H1 (cell line): ENCODE data around the gene RPTOR. TPM values are rescaled to one million over a fixed set of nuclear protein-coding genes. Genes with fewer than 3 reads are reported as not detected.

Source experiments
- CTCF ChIA-PET: fragments of 300-600 bp; sonication (Branson Sonifier 250); formaldehyde crosslinking; loops from one replicate; lab custom pipeline; 2021; ENCODE audit not compliant: partially characterized antibody; lab: Charles Lee
- POLR2A ChIA-PET: fragments of 300-600 bp; sonication (Branson Sonifier 250); formaldehyde crosslinking; loops from one replicate; lab custom pipeline; 2021; ENCODE audit warnings: inconsistent platforms; ENCODE audit not compliant: partially characterized antibody; lab: Charles Lee
- DNase-seq, 2 experiments: peaks; one replicate each; pipeline versions ENCODE4 v3.0.0 to v3.0.0-alpha.2; 2010 to 2022; ENCODE audit warnings: low spot score in 2 of 2, low read depth in 1 of 2, mixed read lengths in 1 of 2
- FAIRE-seq: peaks from 2 replicates; lab custom pipeline; 2011; peaks lifted over from hg19 to GRCh38; lab: Jason Lieb, UNC
- H2AFZ ChIP-seq: 2 replicates; pipeline ENCODE4 v1.8.1; 2012; ENCODE audit warnings: low read length, inconsistent platforms
- H2AK5ac ChIP-seq: 2 replicates; pipeline ENCODE4 v1.6.1; 2013; ENCODE audit warnings: low read depth, low read length
- H2BK120ac ChIP-seq: replicated peaks from 2 replicates; pipeline ENCODE3; 2013; ENCODE audit warnings: low read depth, low read length, inconsistent platforms
- H2BK12ac ChIP-seq: 2 replicates; pipeline ENCODE4 v1.6.1; 2013; ENCODE audit warnings: low read depth, low read length
- H2BK15ac ChIP-seq: 2 replicates; pipeline ENCODE4 v1.6.1; 2013; ENCODE audit warnings: low read length
- H2BK20ac ChIP-seq: 2 replicates; pipeline ENCODE4 v1.6.1; 2013; ENCODE audit warnings: low read length
- H2BK5ac ChIP-seq: 2 replicates; pipeline ENCODE4 v1.6.1; 2013; ENCODE audit warnings: low read depth, low read length
- H3K14ac ChIP-seq: 2 replicates; pipeline ENCODE4 v1.6.1; 2013; ENCODE audit warnings: inconsistent platforms; ENCODE audit not compliant: insufficient read length
- H3K18ac ChIP-seq: 2 replicates; pipeline ENCODE4 v1.6.1; 2013; ENCODE audit warnings: low read length; ENCODE audit errors: extremely low read depth
- H3K23ac ChIP-seq: 2 replicates; pipeline ENCODE4 v1.6.1; 2013; ENCODE audit warnings: inconsistent platforms; ENCODE audit not compliant: insufficient read length
- H3K23me2 ChIP-seq: 2 replicates; pipeline ENCODE4 v1.6.1; 2013; ENCODE audit warnings: low read depth, low read length
- H3K27ac ChIP-seq: 2 replicates; pipeline ENCODE4 v1.6.1; 2011; ENCODE audit warnings: low read depth, low read length, inconsistent platforms
- H3K27me3 ChIP-seq, 4 experiments: replicated peaks in 1 of 4; 1 replicate in 1 of 4; 2 replicates in 3 of 4; pipeline versions ENCODE4 v1.6.1 to v1.8.1; 2011 to 2013; ENCODE audit warnings: low read length in 3 of 4, mild to moderate bottlenecking in 3 of 4, inconsistent platforms in 2 of 4, mixed read lengths in 2 of 4, moderate library complexity in 1 of 4; ENCODE audit not compliant: control insufficient read depth in 3 of 4, insufficient read depth in 3 of 4; ENCODE audit errors: extremely low read depth in 1 of 4
- H3K36me3 ChIP-seq, 4 experiments: 2 replicates each; pipeline versions ENCODE4 v1.6.1 to v1.8.1; 2011 to 2013; ENCODE audit warnings: mild to moderate bottlenecking in 4 of 4, low read length in 3 of 4, moderate library complexity in 2 of 4, control low read depth in 1 of 4, inconsistent platforms in 1 of 4; ENCODE audit not compliant: insufficient read depth in 4 of 4, control insufficient read depth in 2 of 4
- H3K4ac ChIP-seq: replicated peaks from 2 replicates; pipeline ENCODE3; 2013; ENCODE audit warnings: low read length, low read depth, mixed read lengths, inconsistent platforms; ENCODE audit not compliant: insufficient read length
- H3K4me1 ChIP-seq, 4 experiments: replicated peaks in 1 of 4; 1 replicate in 1 of 4; 2 replicates in 3 of 4; pipeline versions ENCODE4 v1.6.1 to v1.8.1; 2011 to 2013; ENCODE audit warnings: low read length in 3 of 4, inconsistent platforms in 2 of 4, mixed read lengths in 1 of 4; ENCODE audit not compliant: insufficient read depth in 4 of 4, control insufficient read depth in 3 of 4
- H3K4me2 ChIP-seq, 2 experiments: 2 replicates each; pipeline versions ENCODE4 v1.6.1 to v1.8.1; 2011 to 2013; ENCODE audit warnings: low read depth in 2 of 2, low read length in 2 of 2, control low read depth in 1 of 2, inconsistent platforms in 1 of 2, mild to moderate bottlenecking in 1 of 2; ENCODE audit not compliant: insufficient read depth in 1 of 2
- H3K4me3 ChIP-seq, 4 experiments: fragments of 200-600, 300-600 bp in 1 of 4; sonication (generic), shearing (Covaris generic), sonication (Bioruptor Twin) in 1 of 4; 2 replicates each; pipeline versions ENCODE4 v1.5.1 to v1.8.1; 2011 to 2016; ENCODE audit warnings: low read length in 4 of 4, low read depth in 3 of 4, control low read depth in 2 of 4, inconsistent platforms in 2 of 4, mild to moderate bottlenecking in 2 of 4, mixed read lengths in 1 of 4, moderate library complexity in 1 of 4; ENCODE audit not compliant: insufficient read depth in 2 of 4; ENCODE audit errors: extremely low read depth in 1 of 4
- H3K56ac ChIP-seq: replicated peaks from 2 replicates; pipeline ENCODE3; 2013; ENCODE audit warnings: low read depth, mild to moderate bottlenecking, mixed read lengths, low read length, inconsistent platforms; ENCODE audit not compliant: insufficient read length
- H3K79me1 ChIP-seq: 2 replicates; pipeline ENCODE4 v1.6.1; 2013; ENCODE audit warnings: low read depth, low read length, control low read depth
- H3K79me2 ChIP-seq, 2 experiments: 2 replicates each; pipeline versions ENCODE4 v1.6.1 to v1.8.1; 2012 to 2013; ENCODE audit warnings: low read length in 2 of 2, mild to moderate bottlenecking in 2 of 2, inconsistent platforms in 1 of 2; ENCODE audit not compliant: insufficient read depth in 2 of 2, control insufficient read depth in 1 of 2
- H3K9ac ChIP-seq, 4 experiments: replicated peaks in 1 of 4; 1 replicate in 1 of 4; 2 replicates in 3 of 4; pipeline versions ENCODE4 v1.6.1 to v1.8.1; 2011 to 2013; ENCODE audit warnings: low read depth in 3 of 4, low read length in 3 of 4, control low read depth in 2 of 4, mild to moderate bottlenecking in 2 of 4, moderate library complexity in 2 of 4, inconsistent platforms in 1 of 4; ENCODE audit errors: extremely low read depth in 1 of 4
- H3K9me3 ChIP-seq, 2 experiments: 2 replicates each; pipeline versions ENCODE4 v1.6.1 to v1.8.1; 2012 to 2013; ENCODE audit warnings: mild to moderate bottlenecking in 2 of 2, moderate library complexity in 2 of 2, control low read depth in 1 of 2, inconsistent platforms in 1 of 2, low read depth in 1 of 2, low read length in 1 of 2, mixed read lengths in 1 of 2; ENCODE audit not compliant: insufficient read depth in 2 of 2
- H4K20me1 ChIP-seq, 2 experiments: replicated peaks in 1 of 2; 2 replicates each; pipeline versions ENCODE3 to v1.8.1; 2011 to 2013; ENCODE audit warnings: inconsistent platforms in 2 of 2, low read length in 2 of 2, mild to moderate bottlenecking in 1 of 2; ENCODE audit not compliant: insufficient read depth in 2 of 2, control insufficient read depth in 1 of 2
- H4K5ac ChIP-seq: 2 replicates; pipeline ENCODE4 v1.6.1; 2013; ENCODE audit warnings: low read length, low read depth, mixed read lengths, inconsistent platforms; ENCODE audit not compliant: insufficient read length
- H4K8ac ChIP-seq: 2 replicates; pipeline ENCODE4 v1.8.0; 2013; ENCODE audit warnings: mild to moderate bottlenecking, moderate library complexity, low read length, inconsistent platforms; ENCODE audit not compliant: insufficient read depth; ENCODE audit errors: extremely low read depth
- H4K91ac ChIP-seq: replicated peaks from 2 replicates; pipeline ENCODE3; 2013; ENCODE audit warnings: low read length, mixed read lengths, inconsistent platforms; ENCODE audit not compliant: insufficient read length
- BCL11A ChIP-seq, 2 experiments: IDR thresholded peaks; one replicate each; pipeline ENCODE4 v1.6.1; 2011; ENCODE audit warnings: low read depth in 2 of 2, low read length in 2 of 2, mild to moderate bottlenecking in 2 of 2
- CHD1 ChIP-seq: IDR thresholded peaks from 2 replicates; pipeline ENCODE4 v1.6.1; 2012; ENCODE audit warnings: low read depth, low read length, improper control_type of control experiment
- CTBP2 ChIP-seq: IDR thresholded peaks from 2 replicates; pipeline ENCODE4 v1.7.0; 2011; ENCODE audit warnings: borderline replicate concordance, mild to moderate bottlenecking, moderate library complexity, mixed read lengths, low read length; ENCODE audit not compliant: insufficient read depth, insufficient read length
- JUN ChIP-seq: IDR thresholded peaks from 2 replicates; pipeline ENCODE4 v1.6.1; 2011; ENCODE audit warnings: low read depth, mild to moderate bottlenecking, improper control_type of control experiment, low read length
- RXRA ChIP-seq: IDR thresholded peaks from 2 replicates; pipeline ENCODE4 v1.6.1; 2011; ENCODE audit warnings: low read depth, mild to moderate bottlenecking, low read length, moderate library complexity; ENCODE audit not compliant: insufficient read depth
- TEAD4 ChIP-seq: IDR thresholded peaks from 2 replicates; pipeline ENCODE4 v1.6.1; 2012; ENCODE audit warnings: low read depth, low read length, inconsistent platforms, mixed read lengths
- WGBS, 2 experiments: shearing (Covaris generic) in 1 of 2; methylation state at CpG; one replicate each; pipeline versions ENCODE4 v1.1.6 to v1.1.7; 2013 to 2015; ENCODE audit warnings: low lambda C conversion rate in 2 of 2, mixed read lengths in 2 of 2, inconsistent platforms in 1 of 2, low coverage in 1 of 2, missing lambda C conversion rate in 1 of 2; ENCODE audit not compliant: insufficient replicate concordance in 2 of 2, insufficient coverage in 1 of 2, insufficient read length in 1 of 2; ENCODE audit errors: extremely low coverage in 1 of 2, missing lambda C conversion rate in 1 of 2; 5-methylcytosine and 5-hydroxymethylcytosine counted together
- polyA plus RNA-seq, 7 experiments: library from polyadenylated mRNA; depleted of rRNA in 3 of 7; stranded (reverse) in 5 of 7; unstranded in 2 of 7; fragments of >200 nt in 5 of 7; fragments of 200-250 nt in 2 of 7; gene quantifications; 1 replicate in 5 of 7; 2 replicates in 1 of 7; 4 replicates in 1 of 7; pipeline versions ENCODE4 v1.2.1 to v1.2.3, GENCODE V29; 2011 to 2013; ENCODE audit warnings: missing spikeins in 2 of 7, mixed read lengths in 2 of 7
- total RNA-seq: library from RNA; stranded (reverse); fragmentation: NEBNext Ultra II Directional; extraction: Animal tissue kit (Norgen Biotek cat#: 25700); gene quantifications from 2 replicates; pipeline ENCODE4 v1.2.1, GENCODE V29; 2021

The RPTOR gene
- total and polyA plus RNA-seq, 2 of the 8 experiments (the other 6 are each of a cell fraction or from before 2014, with no cell fraction given), result 6.9 to 28.7 TPM

GRCh38 chr17:80746262-80746935, 201.8 kb downstream of the RPTOR start:
- Histone ChIP-seq H3K14ac (no peak overlapping the region), H3K27ac (no peak overlapping the region), H2AFZ (no peak overlapping the region), H3K9me3 (peaks cover under 1 to 3% of the 10 kb centered on the region in 2 experiments; a peak in 2 of 4 replicates), H3K79me2 (no peaks in the 10 kb centered on the region; a peak in 1 of 4 replicates), H3K4me1 (peaks cover 2 to 5% (median 3%) of the 10 kb centered on the region in 4 experiments; a peak in 6 of 7 replicates), H2AK5ac (no peak overlapping the region), H3K18ac (no peak overlapping the region), H4K91ac (no peak overlapping the region), H3K4ac (no peak overlapping the region), H2BK12ac (no peak overlapping the region), H4K5ac (no peak overlapping the region), H3K4me2 (no peak overlapping the region), H2BK120ac (no peak overlapping the region), H3K27me3 (no peaks in the 10 kb centered on the region), H4K8ac (no peak overlapping the region), H3K23ac (no peak overlapping the region), H3K79me1 (peaks cover 2% of the 10 kb centered on the region; the same call in 1 of the 2 replicates), H3K9ac (no peak overlapping the region), H3K56ac (no peak overlapping the region), H2BK15ac (no peak overlapping the region), H2BK5ac (no peak overlapping the region), H3K4me3 (no peak overlapping the region), H2BK20ac (no peak overlapping the region), H3K23me2 (peaks cover 3% of the 10 kb centered on the region; the same call in 1 of the 2 replicates), H3K36me3 (no peaks in the 10 kb centered on the region), H4K20me1 (no peaks in the 10 kb centered on the region)
- ChIA-PET POLR2A (no interaction called here), CTCF (interaction anchor here (1.0 kb wide), 1 partner anchor 26 kb away, joined by 3 read pairs; no protein-coding TSS in a partner anchor)
- no peak for FAIRE-seq
- no peak for DNase-seq
- TF ChIP-seq RXRA (no peak), CHD1 (no peak), CTBP2 (no peak), JUN (no peak), BCL11A (IDR thresholded peaks at IDR 0.05; ENCODE audit: low read depth in 2 of 2, low read length in 2 of 2) (no peak), TEAD4 (no peak)
- WGBS, 2 experiments, result 89% methylated on average over 15 of the region's 23 CpGs; no CpG with 5 or more reads in 1 of the 2 experiments
